Measurements from ENCODE around the gene CREBZF. TPM values are rescaled to one million over a fixed set of nuclear protein-coding genes. Genes with fewer than 3 reads are reported as not detected.

CREBZF gene
- polyA plus RNA-seq, 1 donor (not counting 4 experiments of a cell fraction or from before 2014, with no cell fraction given), result 23.8 TPM

- H3K27ac ChIP-seq (ENCODE audit: control insufficient read depth, insufficient read depth, low read length), result no peak overlapping the region
- H3K4me1 ChIP-seq (ENCODE audit: control insufficient read depth, extremely low read depth, insufficient read depth, low read length), result no peaks in the 10 kb centered on the region
- FAIRE-seq, result no peak
- H3K9ac ChIP-seq (ENCODE audit: control insufficient read depth, extremely low read depth, insufficient read depth, low read length), result no peak overlapping the region
- H2AFZ ChIP-seq (ENCODE audit: control insufficient read depth, low read length), result no peak overlapping the region
- H3K9me1 ChIP-seq (ENCODE audit: control insufficient read depth, extremely low read depth, insufficient read depth, low read length), result no peaks in the 10 kb centered on the region
- no peaks in the 10 kb centered on the region for H4K20me1 ChIP-seq (ENCODE audit: control insufficient read depth, extremely low read depth, insufficient read depth, low read length)
- dilution Hi-C loops (cut with MboI; ENCODE audit: extremely low pct_ligation_motif_present, low sequenced_read_pairs), result no loop called here
- no peaks in the 10 kb centered on the region for H3K79me2 ChIP-seq (ENCODE audit: control insufficient read depth, insufficient read depth, low read length)
- H3K4me2 ChIP-seq (ENCODE audit: control insufficient read depth, extremely low read depth, insufficient read depth, low read depth, low read length), result no peak overlapping the region
- H3K9me3 ChIP-seq (ENCODE audit: control insufficient read depth, low read depth, low read length), result no peaks in the 10 kb centered on the region
- TF ChIP-seq EZH2 (IDR thresholded peaks at IDR 0.05; ENCODE audit: low read length), result no peak
- TF ChIP-seq, protein P1, sequence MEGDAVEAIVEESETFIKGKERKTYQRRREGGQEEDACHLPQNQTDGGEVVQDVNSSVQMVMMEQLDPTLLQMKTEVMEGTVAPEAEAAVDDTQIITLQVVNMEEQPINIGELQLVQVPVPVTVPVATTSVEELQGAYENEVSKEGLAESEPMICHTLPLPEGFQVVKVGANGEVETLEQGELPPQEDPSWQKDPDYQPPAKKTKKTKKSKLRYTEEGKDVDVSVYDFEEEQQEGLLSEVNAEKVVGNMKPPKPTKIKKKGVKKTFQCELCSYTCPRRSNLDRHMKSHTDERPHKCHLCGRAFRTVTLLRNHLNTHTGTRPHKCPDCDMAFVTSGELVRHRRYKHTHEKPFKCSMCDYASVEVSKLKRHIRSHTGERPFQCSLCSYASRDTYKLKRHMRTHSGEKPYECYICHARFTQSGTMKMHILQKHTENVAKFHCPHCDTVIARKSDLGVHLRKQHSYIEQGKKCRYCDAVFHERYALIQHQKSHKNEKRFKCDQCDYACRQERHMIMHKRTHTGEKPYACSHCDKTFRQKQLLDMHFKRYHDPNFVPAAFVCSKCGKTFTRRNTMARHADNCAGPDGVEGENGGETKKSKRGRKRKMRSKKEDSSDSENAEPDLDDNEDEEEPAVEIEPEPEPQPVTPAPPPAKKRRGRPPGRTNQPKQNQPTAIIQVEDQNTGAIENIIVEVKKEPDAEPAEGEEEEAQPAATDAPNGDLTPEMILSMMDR (optimal IDR thresholded peaks at IDR 0.05 in 1 of 3, IDR thresholded peaks at IDR 0.05 in 1 of 3, conservative IDR thresholded peaks at IDR 0.05 in 1 of 3; ENCODE audit: extremely low read depth in 1 of 3, insufficient read depth in 2 of 3, low read length in 3 of 3), result no peak
- no peak overlapping the region for H3K4me3 ChIP-seq (ENCODE audit: control insufficient read depth in 2 of 3, extremely low read depth in 1 of 3, insufficient read depth in 2 of 3, low read depth in 1 of 3, low read length in 3 of 3)
- no peaks in the 10 kb centered on the region for H3K27me3 ChIP-seq (ENCODE audit: control insufficient read depth, extremely low read depth, insufficient read depth, low read length)
- DNase-seq (ENCODE audit: low read depth, low spot score), result no peak
- no peaks in the 10 kb centered on the region for H3K36me3 ChIP-seq (ENCODE audit: control insufficient read depth in 2 of 2, extremely low read depth in 1 of 2, insufficient read depth in 2 of 2, low read length in 2 of 2)
Measured at GRCh38 chr11:85680897-85681296, 16.0 kb upstream of the CREBZF start.

GRCh38 chr11:85679576-85679975, 14.6 kb upstream of the CREBZF start:
- no peak overlapping the region for H3K4me3 ChIP-seq (ENCODE audit: control insufficient read depth in 2 of 3, extremely low read depth in 1 of 3, insufficient read depth in 2 of 3, low read depth in 1 of 3, low read length in 3 of 3)
- H3K36me3 ChIP-seq (ENCODE audit: control insufficient read depth in 2 of 2, extremely low read depth in 1 of 2, insufficient read depth in 2 of 2, low read length in 2 of 2), result no peaks in the 10 kb centered on the region
- H3K27me3 ChIP-seq (ENCODE audit: control insufficient read depth, extremely low read depth, insufficient read depth, low read length), result no peaks in the 10 kb centered on the region
- H3K27ac ChIP-seq (ENCODE audit: control insufficient read depth, insufficient read depth, low read length), result no peak overlapping the region
- FAIRE-seq (no peak), DNase-seq (ENCODE audit: low read depth, low spot score) (no peak)
- dilution Hi-C loops (cut with MboI; ENCODE audit: extremely low pct_ligation_motif_present, low sequenced_read_pairs), result no loop called here
- H3K9me3 ChIP-seq (ENCODE audit: control insufficient read depth, low read depth, low read length), result no peaks in the 10 kb centered on the region
- no peak overlapping the region for H2AFZ ChIP-seq (ENCODE audit: control insufficient read depth, low read length)
- H3K79me2 ChIP-seq (ENCODE audit: control insufficient read depth, insufficient read depth, low read length), result no peaks in the 10 kb centered on the region
- no peaks in the 10 kb centered on the region for H3K4me1 ChIP-seq (ENCODE audit: control insufficient read depth, extremely low read depth, insufficient read depth, low read length)
- no peaks in the 10 kb centered on the region for H4K20me1 ChIP-seq (ENCODE audit: control insufficient read depth, extremely low read depth, insufficient read depth, low read length)
- H3K9me1 ChIP-seq (ENCODE audit: control insufficient read depth, extremely low read depth, insufficient read depth, low read length), result no peaks in the 10 kb centered on the region
- no peak overlapping the region for H3K9ac ChIP-seq (ENCODE audit: control insufficient read depth, extremely low read depth, insufficient read depth, low read length)
- no peak overlapping the region for H3K4me2 ChIP-seq (ENCODE audit: control insufficient read depth, extremely low read depth, insufficient read depth, low read depth, low read length)
- TF ChIP-seq, protein P1 (optimal IDR thresholded peaks at IDR 0.05 in 1 of 3, IDR thresholded peaks at IDR 0.05 in 1 of 3, conservative IDR thresholded peaks at IDR 0.05 in 1 of 3; ENCODE audit: extremely low read depth in 1 of 3, insufficient read depth in 2 of 3, low read length in 3 of 3), result no peak
- TF ChIP-seq EZH2 (IDR thresholded peaks at IDR 0.05; ENCODE audit: low read length), result no peak
